GM12873 (cell line): Measurements from ENCODE around the gene FBN1.

Experiments
- TF ChIP-seq, protein P1 (sequence below): IDR thresholded peaks from 2 replicates; pipeline ENCODE4 v1.5.1; 2012; ENCODE audit warnings: low read depth, mild to moderate bottlenecking, moderate library complexity, low read length, control low read depth; ENCODE audit not compliant: insufficient read depth; ENCODE audit errors: missing control alignments

The FBN1 gene

DNA sequence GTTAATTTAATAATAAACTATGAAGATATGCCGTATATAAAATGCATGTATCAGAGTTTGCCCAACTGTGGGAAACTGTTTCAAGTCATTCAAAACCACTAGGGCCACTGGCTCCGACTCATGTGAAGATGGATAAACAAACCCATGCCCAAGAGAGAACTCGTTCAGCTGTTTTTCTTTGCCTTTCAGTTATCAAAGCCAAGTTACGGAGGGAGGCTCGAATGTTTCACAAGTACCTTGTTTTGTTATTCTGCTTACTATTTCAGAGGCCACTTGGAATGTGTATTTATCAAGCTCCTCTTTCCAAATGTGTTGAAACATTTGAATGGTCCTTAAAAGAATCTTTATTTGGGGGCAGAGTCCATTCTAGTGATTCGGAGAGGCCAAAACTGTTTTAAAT is 232.2 kb downstream of the FBN1 start:
- TF ChIP-seq, protein P1, sequence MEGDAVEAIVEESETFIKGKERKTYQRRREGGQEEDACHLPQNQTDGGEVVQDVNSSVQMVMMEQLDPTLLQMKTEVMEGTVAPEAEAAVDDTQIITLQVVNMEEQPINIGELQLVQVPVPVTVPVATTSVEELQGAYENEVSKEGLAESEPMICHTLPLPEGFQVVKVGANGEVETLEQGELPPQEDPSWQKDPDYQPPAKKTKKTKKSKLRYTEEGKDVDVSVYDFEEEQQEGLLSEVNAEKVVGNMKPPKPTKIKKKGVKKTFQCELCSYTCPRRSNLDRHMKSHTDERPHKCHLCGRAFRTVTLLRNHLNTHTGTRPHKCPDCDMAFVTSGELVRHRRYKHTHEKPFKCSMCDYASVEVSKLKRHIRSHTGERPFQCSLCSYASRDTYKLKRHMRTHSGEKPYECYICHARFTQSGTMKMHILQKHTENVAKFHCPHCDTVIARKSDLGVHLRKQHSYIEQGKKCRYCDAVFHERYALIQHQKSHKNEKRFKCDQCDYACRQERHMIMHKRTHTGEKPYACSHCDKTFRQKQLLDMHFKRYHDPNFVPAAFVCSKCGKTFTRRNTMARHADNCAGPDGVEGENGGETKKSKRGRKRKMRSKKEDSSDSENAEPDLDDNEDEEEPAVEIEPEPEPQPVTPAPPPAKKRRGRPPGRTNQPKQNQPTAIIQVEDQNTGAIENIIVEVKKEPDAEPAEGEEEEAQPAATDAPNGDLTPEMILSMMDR = no peak

DNA sequence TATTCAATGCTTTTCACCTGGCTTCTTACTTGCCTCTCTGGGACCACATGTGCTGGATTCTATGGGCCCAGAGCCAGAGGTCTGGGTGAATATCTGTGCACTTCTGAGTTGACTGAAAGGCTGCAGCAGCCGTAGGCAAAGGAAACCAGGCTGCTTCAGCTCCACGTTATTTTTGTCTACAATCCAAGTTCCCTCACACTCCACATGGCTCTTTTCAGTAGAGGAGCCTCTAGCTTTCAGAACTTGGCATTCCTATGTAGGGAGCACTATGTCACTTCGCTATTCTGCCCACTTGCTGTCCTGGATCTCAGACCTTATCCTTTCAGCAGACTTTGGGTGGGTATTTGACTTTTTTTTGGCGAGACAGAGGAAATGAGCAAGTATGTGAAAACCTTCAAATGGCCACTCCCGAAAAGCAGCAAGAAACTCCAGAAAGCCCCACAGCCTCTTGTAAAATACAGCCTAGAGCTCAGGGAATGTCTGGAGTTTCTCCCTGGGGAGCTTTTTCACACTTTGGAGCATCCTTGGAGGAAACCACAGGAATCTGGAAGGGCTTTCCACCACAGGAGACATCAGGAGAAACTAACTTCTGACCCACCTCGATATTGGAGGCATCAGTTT is 233.4 kb downstream of the FBN1 start:
- TF ChIP-seq, protein P1 = no peak

DNA sequence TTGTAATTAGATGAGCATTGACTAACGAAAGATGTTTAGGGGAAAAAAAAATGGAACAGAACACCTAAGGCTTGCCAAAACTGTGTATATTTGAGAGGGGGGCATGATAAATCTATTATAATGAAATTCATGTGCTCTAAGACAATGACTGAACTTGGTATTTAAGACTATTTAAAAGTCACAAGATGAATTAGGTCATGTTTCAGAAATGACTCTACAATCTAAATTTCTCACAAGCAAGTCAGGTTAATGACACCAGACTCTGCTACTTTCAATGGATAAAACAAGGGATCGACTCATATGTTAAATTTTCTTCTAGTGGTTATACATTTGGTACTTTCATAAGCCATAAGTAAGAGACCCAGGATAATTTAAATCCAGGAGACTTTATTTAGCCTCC is 235.9 kb downstream of the FBN1 start:
- TF ChIP-seq, protein P1 = no peak

DNA sequence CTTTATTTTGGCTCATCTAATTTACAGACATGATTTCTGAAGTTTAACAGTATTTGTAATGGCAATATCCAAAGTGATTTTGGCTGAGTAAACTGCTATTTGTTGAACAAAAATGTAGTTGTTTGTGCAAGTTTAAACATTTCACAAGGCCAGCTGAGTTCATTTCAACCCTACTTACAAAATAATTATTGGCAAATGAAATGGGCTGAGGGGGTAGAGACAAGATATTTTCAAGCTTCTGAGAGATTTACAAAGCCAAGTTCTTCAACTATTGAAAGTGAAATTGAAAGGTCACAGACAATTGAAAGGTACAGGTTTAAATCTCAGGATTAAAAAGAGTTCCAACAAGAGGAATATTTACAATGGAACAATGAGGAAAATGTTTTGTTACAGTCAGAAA is 237.2 kb downstream of the FBN1 start:
- TF ChIP-seq, protein P1 = no peak

DNA sequence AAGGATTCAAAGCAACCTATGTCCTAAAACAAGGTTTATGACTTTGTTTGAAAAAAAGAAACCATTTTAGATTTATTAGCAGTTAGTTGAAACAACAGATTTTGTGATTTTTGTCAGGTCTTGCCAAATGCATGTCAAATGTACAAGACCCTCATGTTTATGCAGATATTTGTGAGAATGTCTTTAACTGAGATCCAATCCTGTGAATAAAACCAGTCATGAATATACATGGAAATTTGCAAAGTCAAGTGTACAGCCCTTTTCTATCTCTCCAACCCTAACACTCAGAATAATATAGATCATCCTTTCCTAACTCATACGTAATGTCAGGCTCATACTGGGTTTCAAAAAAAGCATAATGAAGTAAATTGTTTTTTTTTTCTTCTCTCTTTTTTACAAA is 237.9 kb downstream of the FBN1 start:
- TF ChIP-seq, protein P1 = no peak

DNA sequence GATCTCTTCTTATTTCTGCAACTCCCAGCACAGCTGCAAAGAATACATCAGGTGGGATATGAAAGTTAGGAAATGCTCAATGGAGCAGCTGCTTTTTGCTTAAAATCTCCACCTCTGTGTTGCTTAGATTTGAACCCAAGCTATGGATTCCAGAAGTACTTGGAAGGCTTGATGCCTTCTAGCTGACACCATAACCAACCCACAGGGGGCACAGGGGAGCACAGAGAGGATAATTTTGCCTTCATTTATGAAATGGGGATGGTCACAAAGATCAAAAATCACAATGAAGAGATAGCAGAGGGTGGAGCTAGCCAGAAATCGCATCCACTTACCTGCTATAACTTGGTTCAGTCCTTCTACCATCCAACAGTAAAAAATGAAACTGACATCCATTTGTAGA is 238.6 kb downstream of the FBN1 start:
- TF ChIP-seq, protein P1 = peak; percentile 38

DNA sequence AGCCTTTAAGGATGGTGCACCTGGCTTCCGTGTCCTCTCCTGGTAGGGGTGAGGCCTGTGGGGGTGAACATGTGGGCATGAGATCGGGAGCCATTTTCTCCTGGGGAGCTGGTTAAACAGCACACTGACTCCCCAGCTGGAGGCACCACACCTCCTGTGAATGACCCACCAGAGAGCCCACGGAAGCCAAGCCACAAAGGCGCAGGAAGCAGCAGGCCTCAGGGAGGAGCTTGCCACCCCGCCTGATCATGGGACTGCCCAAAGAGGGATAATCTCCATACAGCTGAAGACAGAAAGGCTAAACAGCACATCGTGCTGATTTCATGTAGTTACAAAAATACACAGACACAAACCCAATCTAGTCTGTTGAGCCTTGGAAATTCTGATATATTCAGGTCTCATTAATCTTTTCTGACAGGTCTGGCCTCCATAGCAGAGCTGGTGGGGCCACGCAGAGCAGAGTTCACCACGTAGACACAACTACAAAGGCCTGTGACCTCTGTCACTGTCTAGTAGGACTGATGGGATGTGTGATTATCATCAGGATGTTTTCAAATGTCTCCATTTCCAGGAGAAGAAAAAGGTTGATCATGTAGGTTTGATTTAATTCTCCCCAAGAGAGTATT is 239.1 kb downstream of the FBN1 start:
- TF ChIP-seq, protein P1 = no peak
